BLaER1 (cell line): ENCODE data around the gene PCNX1.

ENCODE experiments used
- H3K27ac ChIP-seq: shearing (Covaris generic); formaldehyde crosslinking; 2 replicates; pipeline ENCODE4 v1.8.1; 2022
- H3K27me3 ChIP-seq: shearing (Covaris generic); formaldehyde crosslinking; 2 replicates; pipeline ENCODE4 v1.8.1; 2022
- H3K36me3 ChIP-seq: shearing (Covaris generic); formaldehyde crosslinking; 2 replicates; pipeline ENCODE4 v1.8.1; 2022
- H3K4me1 ChIP-seq: shearing (Covaris generic); formaldehyde crosslinking; 2 replicates; pipeline ENCODE4 v1.8.1; 2022
- H3K4me2 ChIP-seq: shearing (Covaris generic); formaldehyde crosslinking; 2 replicates; pipeline ENCODE4 v1.8.1; 2022
- H3K4me3 ChIP-seq: shearing (Covaris generic); formaldehyde crosslinking; 2 replicates; pipeline ENCODE4 v1.8.1; 2022
- H3K9ac ChIP-seq: shearing (Covaris generic); formaldehyde crosslinking; 2 replicates; pipeline ENCODE4 v1.8.1; 2022
- H3K9me3 ChIP-seq: shearing (Covaris generic); formaldehyde crosslinking; 2 replicates; pipeline ENCODE4 v1.8.1; 2022
- H4K20me1 ChIP-seq: shearing (Covaris generic); formaldehyde crosslinking; 2 replicates; pipeline ENCODE4 v1.8.1; 2022
- Cebpa-rat ChIP-seq: shearing (Covaris generic); IDR thresholded peaks from 2 replicates; pipeline ENCODE4 v1.8.1; 2022

PCNX1 gene

DNA sequence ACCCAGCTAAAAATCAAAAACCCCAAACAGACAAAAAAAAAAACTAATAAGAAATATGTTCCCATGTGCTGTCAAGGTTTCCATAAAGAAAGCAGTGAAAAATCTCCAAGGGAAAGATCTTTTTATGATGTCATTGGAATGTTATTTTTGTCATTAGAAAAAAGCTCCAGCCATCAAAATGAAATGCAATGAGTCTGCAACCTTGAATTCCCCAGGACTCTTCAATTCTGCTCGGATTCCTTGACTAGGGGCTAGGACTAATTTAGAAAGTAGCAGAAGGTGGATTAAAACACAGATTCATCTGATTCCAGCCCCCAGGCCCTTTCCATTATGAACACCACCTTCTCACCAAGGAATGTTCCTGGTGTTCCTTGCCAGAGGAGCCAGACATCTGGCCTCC is 6.0 kb upstream of the PCNX1 start:
- peak overlapping the region; percentile 39 for H3K4me2 ChIP-seq
- TF ChIP-seq Cebpa-rat: no peak
- no peak overlapping the region for H3K9ac ChIP-seq
- no peaks in the 10 kb centered on the region for H3K27me3 ChIP-seq
- peaks cover 16% of the 10 kb centered on the region for H3K4me1 ChIP-seq
- no peaks in the 10 kb centered on the region for H3K9me3 ChIP-seq
- no peak overlapping the region for H3K4me3 ChIP-seq
- H3K36me3 ChIP-seq: no peaks in the 10 kb centered on the region
- H4K20me1 ChIP-seq: no peaks in the 10 kb centered on the region
- no peak overlapping the region for H3K27ac ChIP-seq

DNA sequence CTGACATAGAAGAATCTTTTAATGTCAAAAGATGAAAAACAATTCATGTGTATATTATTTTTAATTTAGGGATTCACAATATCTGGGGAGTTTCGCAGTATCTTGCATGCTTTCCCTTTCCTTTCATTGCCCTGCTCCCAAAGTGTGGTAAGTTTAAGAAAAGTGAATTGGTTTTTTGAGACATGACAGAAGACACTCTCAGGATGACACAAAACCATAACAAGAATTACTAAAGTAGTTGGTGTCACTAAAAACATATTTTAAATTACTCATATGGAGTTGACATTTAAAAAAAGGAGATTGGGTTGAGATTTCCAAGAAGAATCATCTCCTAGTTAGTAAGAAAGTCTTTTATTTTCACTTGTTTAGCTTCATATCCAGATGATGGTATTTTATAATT is 5.1 kb upstream of the PCNX1 start:
- no peak overlapping the region for H3K27ac ChIP-seq
- no peaks in the 10 kb centered on the region for H4K20me1 ChIP-seq
- no peaks in the 10 kb centered on the region for H3K27me3 ChIP-seq
- H3K9ac ChIP-seq: no peak overlapping the region
- H3K4me3 ChIP-seq: no peak overlapping the region
- H3K4me2 ChIP-seq: no peak overlapping the region
- TF ChIP-seq Cebpa-rat: no peak
- no peaks in the 10 kb centered on the region for H3K36me3 ChIP-seq
- H3K4me1 ChIP-seq: peaks cover 23% of the 10 kb centered on the region
- no peaks in the 10 kb centered on the region for H3K9me3 ChIP-seq

DNA sequence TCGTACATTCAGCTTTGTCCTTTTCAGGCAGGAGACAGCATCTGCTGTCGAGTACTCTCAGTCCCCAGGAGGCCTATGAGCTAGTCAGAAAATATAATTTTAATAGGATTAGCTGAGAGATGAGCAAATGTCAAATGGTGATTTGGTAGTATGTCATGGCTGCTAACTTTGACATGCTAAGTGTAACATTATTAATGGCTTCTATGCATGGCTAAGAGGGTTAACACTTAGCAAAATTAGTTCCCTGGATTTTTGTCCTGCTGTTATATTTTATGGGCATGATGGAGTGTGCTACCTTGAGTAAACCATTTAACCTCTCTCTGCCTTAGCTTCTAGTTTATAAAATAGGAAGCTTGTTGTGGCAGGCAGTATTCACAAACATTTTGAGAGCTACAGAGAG is 2.9 kb upstream of the PCNX1 start:
- Histone ChIP-seq H3K36me3 (no peaks in the 10 kb centered on the region), H4K20me1 (peaks cover 16% of the 10 kb centered on the region), H3K4me3 (no peak overlapping the region), H3K4me2 (no peak overlapping the region), H3K4me1 (peaks cover 30% of the 10 kb centered on the region), H3K27me3 (no peaks in the 10 kb centered on the region), H3K9me3 (no peaks in the 10 kb centered on the region), H3K27ac (no peak overlapping the region), H3K9ac (no peak overlapping the region)
- no peak for TF ChIP-seq Cebpa-rat

GRCh38 chr14:70905301-70905700 is 2.0 kb upstream of the PCNX1 start:
- TF ChIP-seq Cebpa-rat: no peak
- Histone ChIP-seq H3K4me1 (peaks cover 35% of the 10 kb centered on the region), H4K20me1 (peaks cover 21% of the 10 kb centered on the region), H3K27me3 (no peaks in the 10 kb centered on the region), H3K27ac (no peak overlapping the region), H3K9me3 (no peaks in the 10 kb centered on the region), H3K4me2 (no peak overlapping the region), H3K9ac (no peak overlapping the region), H3K36me3 (no peaks in the 10 kb centered on the region), H3K4me3 (no peak overlapping the region)

- 0 out of 2 replicates have a peak, but pooled peaks cover under 1% of the 10 kb centered on the region for H3K36me3 ChIP-seq
- H3K9ac ChIP-seq: peak overlapping the region; percentile 87
- peaks cover 36% of the 10 kb centered on the region for H4K20me1 ChIP-seq
- peaks cover 25% of the 10 kb centered on the region for H3K4me1 ChIP-seq
- no peaks in the 10 kb centered on the region for H3K27me3 ChIP-seq
- H3K9me3 ChIP-seq: no peaks in the 10 kb centered on the region
- H3K27ac ChIP-seq: peak overlapping the region; percentile 88
- peak overlapping the region; percentile 95 for H3K4me3 ChIP-seq
- peak overlapping the region; percentile 66 for H3K4me2 ChIP-seq
- no peak for TF ChIP-seq Cebpa-rat
Measured at GRCh38 chr14:70906793-70907175, 475 bp upstream of the PCNX1 start.

DNA sequence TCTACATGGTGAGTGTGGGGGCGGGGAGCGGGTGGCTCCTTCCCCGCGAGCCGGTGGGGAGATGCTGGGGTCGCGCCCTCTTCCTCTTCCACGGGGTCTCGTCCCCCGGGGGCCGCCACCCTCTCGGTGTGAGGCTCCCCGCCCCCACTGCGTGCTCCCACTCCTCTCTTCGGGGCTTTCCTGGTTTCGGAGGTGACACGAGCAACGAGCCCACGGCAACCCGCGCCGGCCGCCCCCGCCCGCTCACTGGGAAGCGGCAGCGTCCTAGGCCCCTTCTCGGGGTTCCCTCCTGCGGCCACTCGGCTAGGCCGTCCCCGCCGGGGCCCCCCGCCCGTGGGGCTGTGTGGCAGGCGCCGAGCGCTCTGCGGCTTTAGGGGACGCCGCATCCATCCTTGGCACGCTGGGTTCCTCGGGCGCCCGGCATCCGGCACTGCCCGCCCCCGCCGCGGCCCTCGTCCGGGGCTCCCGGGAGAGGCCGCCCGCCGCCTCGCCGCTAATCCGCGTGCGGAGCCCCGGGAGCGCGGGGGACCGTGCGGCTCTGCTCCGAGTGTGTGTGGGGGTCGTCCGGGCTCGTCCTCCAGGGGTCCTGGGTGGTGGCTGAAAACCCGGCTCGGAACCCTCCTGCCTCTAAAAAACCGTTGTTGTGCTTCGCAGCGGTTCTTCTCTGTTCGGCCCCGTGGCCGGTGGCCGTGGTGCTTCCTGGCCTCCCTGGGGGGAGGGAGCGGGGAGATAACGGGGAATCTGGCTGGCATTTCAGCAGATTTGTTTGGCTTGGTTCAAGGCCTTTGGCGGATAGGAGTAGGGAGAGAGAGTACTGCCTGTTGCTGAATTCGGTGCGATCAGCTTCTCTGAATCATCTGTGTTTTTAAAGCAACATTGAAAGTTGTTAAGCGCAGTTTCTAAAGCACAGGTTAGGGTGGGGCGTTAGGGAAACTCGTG is 1.0 kb downstream of the PCNX1 start:
- Histone ChIP-seq H3K4me3 (peak overlapping the region; percentile 95), H3K27ac (peak overlapping the region; percentile 88)
- TF ChIP-seq Cebpa-rat: no peak

GRCh38 chr14:70908935-70909641 is 1.8 kb downstream of the PCNX1 start:
- Histone ChIP-seq H4K20me1 (peaks cover 58% of the 10 kb centered on the region), H3K27ac (peak overlapping the region; percentile 88), H3K9me3 (peaks cover 4% of the 10 kb centered on the region), H3K36me3 (0 out of 2 replicates have a peak, but pooled peaks cover 6% of the 10 kb centered on the region), H3K4me1 (peaks cover 25% of the 10 kb centered on the region), H3K9ac (peak overlapping the region; percentile 87), H3K27me3 (no peaks in the 10 kb centered on the region), H3K4me2 (peak overlapping the region; percentile 91), H3K4me3 (peak overlapping the region; percentile 95)
- no peak for TF ChIP-seq Cebpa-rat

More for the DNA sequence above, 1.0 kb downstream of the PCNX1 start:
- H3K36me3 ChIP-seq: 0 out of 2 replicates have a peak, but pooled peaks cover 6% of the 10 kb centered on the region
- peak overlapping the region; percentile 91 for H3K4me2 ChIP-seq
- H3K9me3 ChIP-seq: no peaks in the 10 kb centered on the region; the same call in 1 of the 2 replicates
- peak overlapping the region; percentile 87 for H3K9ac ChIP-seq
- H3K4me1 ChIP-seq: peaks cover 25% of the 10 kb centered on the region
- peaks cover 51% of the 10 kb centered on the region for H4K20me1 ChIP-seq
- no peaks in the 10 kb centered on the region for H3K27me3 ChIP-seq

- peak overlapping the region; percentile 87; the same call in 1 of the 2 replicates for H3K9ac ChIP-seq
- no peak overlapping the region for H3K27ac ChIP-seq
- H3K4me2 ChIP-seq: peak overlapping the region; percentile 91
- no peaks in the 10 kb centered on the region for H3K27me3 ChIP-seq
- H3K36me3 ChIP-seq: peaks cover 11% of the 10 kb centered on the region
- H3K9me3 ChIP-seq: peaks cover 10% of the 10 kb centered on the region
- H3K4me1 ChIP-seq: peaks cover 25% of the 10 kb centered on the region
- no peak overlapping the region for H3K4me3 ChIP-seq
- H4K20me1 ChIP-seq: peaks cover 67% of the 10 kb centered on the region
- no peak for TF ChIP-seq Cebpa-rat
Measured at GRCh38 chr14:70909733-70910614, 2.7 kb downstream of the PCNX1 start.

- Histone ChIP-seq H3K27ac (no peak overlapping the region), H3K9ac (no peak overlapping the region), H3K27me3 (no peaks in the 10 kb centered on the region), H3K9me3 (peaks cover 35% of the 10 kb centered on the region), H3K4me3 (no peak overlapping the region), H3K36me3 (peaks cover 36% of the 10 kb centered on the region), H3K4me2 (no peak overlapping the region), H4K20me1 (peaks cover 99% of the 10 kb centered on the region), H3K4me1 (peaks cover 21% of the 10 kb centered on the region)
- no peak for TF ChIP-seq Cebpa-rat
Measured at GRCh38 chr14:70915415-70915814, 8.2 kb downstream of the PCNX1 start.
